ENCODE data around the gene MAPK14. TPM values are rescaled to one million over a fixed set of nuclear protein-coding genes. Genes with fewer than 3 reads are reported as not detected.
"Not testable (repeated sequence)": the region's sequence is repeated elsewhere in the genome, so short reads cannot be mapped to it uniquely, and the experiment has no call there.

Gene MAPK14
- total and polyA plus RNA-seq, 7 donors, result 11.8 to 42.0 (median 31.0) TPM

DNA sequence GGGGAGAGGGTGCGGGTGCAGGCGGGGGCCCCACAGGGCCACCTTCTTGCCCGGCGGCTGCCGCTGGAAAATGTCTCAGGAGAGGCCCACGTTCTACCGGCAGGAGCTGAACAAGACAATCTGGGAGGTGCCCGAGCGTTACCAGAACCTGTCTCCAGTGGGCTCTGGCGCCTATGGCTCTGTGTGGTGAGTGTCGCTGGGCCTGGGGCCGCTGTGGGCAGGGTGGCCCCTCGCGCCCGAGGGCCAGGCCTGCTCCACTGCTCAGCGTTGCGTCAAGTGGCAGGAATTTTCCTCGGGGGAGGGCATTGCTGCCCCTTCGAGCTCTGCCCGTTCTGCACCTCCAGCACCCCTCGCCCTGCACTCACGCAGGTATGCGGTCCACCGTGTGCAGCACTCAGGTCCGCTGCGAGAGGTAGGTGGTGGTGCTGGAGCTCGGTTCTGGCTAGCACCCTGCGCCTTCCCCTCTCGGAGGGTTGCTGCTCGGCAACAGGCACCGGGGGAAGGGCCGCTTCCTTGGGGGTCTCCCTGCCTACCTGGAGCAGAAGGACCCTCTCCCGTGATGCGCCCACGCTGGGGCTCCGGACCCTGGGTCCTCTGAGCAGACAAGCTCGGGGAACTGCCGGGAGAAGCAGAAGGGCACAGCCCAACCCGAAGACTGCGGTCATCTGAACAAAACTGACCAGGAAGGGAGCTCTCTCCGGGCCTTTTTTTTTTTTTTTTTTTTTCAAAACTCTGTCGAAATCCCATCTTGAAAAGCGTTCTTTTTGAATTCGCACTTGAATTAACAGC lies 674 bp downstream of the MAPK14 start:
- peak overlapping the region; percentile 90 for H3K4me3 ChIP-seq
- H3K9me3 ChIP-seq, result no peaks in the 10 kb centered on the region
- WGBS, 3 donors, result 0% methylated on average over 39 to 44 of the region's 44 CpGs
- intact Hi-C loops (cut with DNase I), result loop anchor here in 1 of 2 donors (10.0 kb wide), 1 partner anchor 337 kb away; no protein-coding TSS in a partner anchor
- peak; percentile 52 to 67 for DNase-seq
- TF ChIP-seq, protein P1, sequence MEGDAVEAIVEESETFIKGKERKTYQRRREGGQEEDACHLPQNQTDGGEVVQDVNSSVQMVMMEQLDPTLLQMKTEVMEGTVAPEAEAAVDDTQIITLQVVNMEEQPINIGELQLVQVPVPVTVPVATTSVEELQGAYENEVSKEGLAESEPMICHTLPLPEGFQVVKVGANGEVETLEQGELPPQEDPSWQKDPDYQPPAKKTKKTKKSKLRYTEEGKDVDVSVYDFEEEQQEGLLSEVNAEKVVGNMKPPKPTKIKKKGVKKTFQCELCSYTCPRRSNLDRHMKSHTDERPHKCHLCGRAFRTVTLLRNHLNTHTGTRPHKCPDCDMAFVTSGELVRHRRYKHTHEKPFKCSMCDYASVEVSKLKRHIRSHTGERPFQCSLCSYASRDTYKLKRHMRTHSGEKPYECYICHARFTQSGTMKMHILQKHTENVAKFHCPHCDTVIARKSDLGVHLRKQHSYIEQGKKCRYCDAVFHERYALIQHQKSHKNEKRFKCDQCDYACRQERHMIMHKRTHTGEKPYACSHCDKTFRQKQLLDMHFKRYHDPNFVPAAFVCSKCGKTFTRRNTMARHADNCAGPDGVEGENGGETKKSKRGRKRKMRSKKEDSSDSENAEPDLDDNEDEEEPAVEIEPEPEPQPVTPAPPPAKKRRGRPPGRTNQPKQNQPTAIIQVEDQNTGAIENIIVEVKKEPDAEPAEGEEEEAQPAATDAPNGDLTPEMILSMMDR (IDR thresholded peaks at IDR 0.05), result no peak
- H3K27ac ChIP-seq, result peak overlapping the region; percentile 93
- ATAC-seq, result peak; percentile 46 to 61 (median 54)
- H3K36me3 ChIP-seq (ENCODE audit: insufficient read depth in 1 of 2, low read depth in 1 of 2), result no peaks in the 10 kb centered on the region
- peaks cover 19% of the 10 kb centered on the region for H3K4me1 ChIP-seq
- no peaks in the 10 kb centered on the region for H3K27me3 ChIP-seq (ENCODE audit: insufficient read depth in 3 of 3, low read length in 2 of 3)

DNA sequence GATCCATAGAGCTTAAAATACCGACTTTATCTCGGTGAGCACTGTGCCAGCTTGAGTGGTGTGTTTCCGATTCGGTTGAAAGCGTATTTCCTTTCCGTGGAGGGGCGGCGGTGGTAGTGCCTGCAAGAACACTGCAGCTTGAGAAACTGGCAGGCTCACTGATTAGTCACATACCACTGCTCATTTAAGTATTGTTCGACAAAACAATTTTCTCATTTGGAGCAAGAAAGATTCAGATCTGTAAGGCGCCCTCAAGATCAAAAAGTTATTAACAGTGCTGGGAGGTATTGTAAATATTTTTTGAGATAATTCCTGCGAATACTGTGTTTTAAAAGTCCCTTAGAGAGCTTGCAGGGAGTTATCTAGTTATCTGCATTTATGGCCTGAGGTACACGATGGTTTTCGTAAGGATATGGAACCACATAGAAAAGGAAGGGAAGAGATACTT lies 1.3 kb downstream of the MAPK14 start:
- H3K4me1 ChIP-seq, result peaks cover 26% of the 10 kb centered on the region
- DNase-seq, result peak; percentile 57 to 73
- ATAC-seq, result peak in 3 of 4 donors; percentile 33 to 56 (median 41)
- 1% methylated on average over 13 of the region's 13 CpGs for WGBS, 3 donors
- intact Hi-C loops (cut with DNase I), result loop anchor here in 1 of 2 donors (10.0 kb wide), 1 partner anchor 336 kb away; no protein-coding TSS in a partner anchor
- H3K4me3 ChIP-seq, result peak overlapping the region; percentile 90
- no peaks in the 10 kb centered on the region for H3K27me3 ChIP-seq (ENCODE audit: insufficient read depth in 3 of 3, low read length in 2 of 3)
- TF ChIP-seq, protein P1 (IDR thresholded peaks at IDR 0.05), result no peak
- no peaks in the 10 kb centered on the region for H3K36me3 ChIP-seq (ENCODE audit: insufficient read depth in 1 of 2, low read depth in 1 of 2)
- peak overlapping the region; percentile 93 for H3K27ac ChIP-seq
- H3K9me3 ChIP-seq, result no peaks in the 10 kb centered on the region

- H3K4me1 ChIP-seq, result peaks cover 31% of the 10 kb centered on the region
- DNase-seq (no peak), ATAC-seq (no peak)
- TF ChIP-seq, protein P1 (IDR thresholded peaks at IDR 0.05), result no peak
- no peaks in the 10 kb centered on the region for H3K27me3 ChIP-seq (ENCODE audit: insufficient read depth in 3 of 3, low read length in 2 of 3)
- intact Hi-C loops (cut with DNase I), result loop anchor here in 1 of 2 donors (10.0 kb wide), 1 partner anchor 335 kb away; no protein-coding TSS in a partner anchor
- H3K27ac ChIP-seq, result peak overlapping the region; percentile 93
- H3K4me3 ChIP-seq, result peak overlapping the region; percentile 90
- no peaks in the 10 kb centered on the region for H3K36me3 ChIP-seq (ENCODE audit: insufficient read depth in 1 of 2, low read depth in 1 of 2)
- 2 to 11% (median 3%) methylated on average over 6 of the region's 6 CpGs for WGBS, 3 donors
- no peaks in the 10 kb centered on the region for H3K9me3 ChIP-seq
Measured at GRCh38 chr6:36029464-36029863, 1.9 kb downstream of the MAPK14 start.

GRCh38 chr6:36032261-36032660 lies 4.7 kb downstream of the MAPK14 start:
- DNase-seq (no peak), ATAC-seq (no peak)
- Histone ChIP-seq H3K4me1 (peaks cover 48% of the 10 kb centered on the region), H3K27me3 (ENCODE audit: insufficient read depth in 3 of 3, low read length in 2 of 3) (no peaks in the 10 kb centered on the region), H3K27ac (no peak overlapping the region), H3K4me3 (no peak overlapping the region), H3K9me3 (no peaks in the 10 kb centered on the region), H3K36me3 (ENCODE audit: insufficient read depth in 1 of 2, low read depth in 1 of 2) (no peaks in the 10 kb centered on the region)
- intact Hi-C loops (cut with DNase I), result no loop called here
- TF ChIP-seq, protein P1 (IDR thresholded peaks at IDR 0.05), result no peak
- WGBS, 3 donors, result 78 to 93% (median 86%) methylated on average over 1 of the region's 1 CpG

DNA sequence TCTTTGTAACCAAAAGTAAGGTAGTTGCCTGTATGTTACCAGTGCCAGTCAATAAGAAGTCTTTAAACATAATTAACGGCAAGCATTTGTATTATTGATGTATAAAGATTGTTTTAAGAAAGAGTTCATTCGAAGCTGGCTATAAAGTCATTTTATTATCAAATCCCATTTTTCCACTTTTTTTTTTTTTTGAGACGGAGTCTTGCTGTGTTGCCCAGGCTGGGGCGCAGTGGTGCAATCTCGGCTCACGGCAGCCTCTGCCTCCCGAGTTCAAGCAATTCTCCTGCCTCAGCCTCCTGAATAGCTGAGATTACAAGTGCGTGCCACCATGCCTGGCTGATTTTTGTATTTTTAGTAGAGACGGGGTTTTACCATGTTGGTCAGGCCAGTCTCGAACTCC lies 5.5 kb downstream of the MAPK14 start:
- peaks cover 57% of the 10 kb centered on the region for H3K4me1 ChIP-seq
- WGBS, 3 donors, result 95 to 96% (median 96%) methylated on average over 10 of the region's 10 CpGs
- H3K36me3 ChIP-seq (ENCODE audit: insufficient read depth in 1 of 2, low read depth in 1 of 2); DNase-seq; H3K9me3 ChIP-seq; H3K4me3 ChIP-seq; H3K27ac ChIP-seq; H3K27me3 ChIP-seq (ENCODE audit: insufficient read depth in 3 of 3, low read length in 2 of 3); intact Hi-C loops (cut with DNase I); ATAC-seq: not testable (repeated sequence)

All from psoas muscle (tissue), 8 donors.